GM18909 (cell line): ENCODE results near the gene COL19A1.
"Not testable (repeated sequence)": the region's sequence is repeated elsewhere in the genome, so short reads cannot be mapped to it uniquely, and the experiment has no call there.

Experiments
- ATAC-seq: cut with Tn5 transposase; IDR thresholded peaks from one replicate; pipeline ENCODE4 v1.9.1; 2021; ENCODE audit warnings: mild to moderate bottlenecking; ENCODE audit not compliant: unreplicated experiment, poor library complexity

The COL19A1 gene

DNA sequence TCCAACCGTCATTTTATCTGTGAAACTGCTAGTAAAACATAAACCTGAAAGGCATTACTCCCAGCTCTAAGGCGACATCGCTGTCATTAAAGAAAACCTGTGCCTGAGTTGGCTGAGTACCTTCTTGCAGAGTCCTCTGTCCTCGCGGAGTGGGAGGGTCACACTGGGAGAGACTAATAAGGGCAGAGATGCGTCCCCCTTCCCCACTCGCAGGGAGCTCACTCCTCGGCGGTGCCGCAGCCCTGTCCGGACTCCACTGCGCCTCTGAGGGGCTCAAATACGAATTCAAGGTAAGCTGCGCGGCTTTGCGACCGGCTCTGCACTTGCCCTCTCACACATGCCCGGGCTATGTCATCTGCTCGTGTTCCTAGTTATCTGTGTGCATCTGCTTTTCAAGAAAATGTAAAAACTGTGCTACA is at the start of gene COL19A1:
Gene COL19A1, plus strand, starts transcription at position 206 of the 419 bp plus-strand sequence. CDS start 13,012 bp downstream, outside the sequence.
- peak; percentile 66 for ATAC-seq

DNA sequence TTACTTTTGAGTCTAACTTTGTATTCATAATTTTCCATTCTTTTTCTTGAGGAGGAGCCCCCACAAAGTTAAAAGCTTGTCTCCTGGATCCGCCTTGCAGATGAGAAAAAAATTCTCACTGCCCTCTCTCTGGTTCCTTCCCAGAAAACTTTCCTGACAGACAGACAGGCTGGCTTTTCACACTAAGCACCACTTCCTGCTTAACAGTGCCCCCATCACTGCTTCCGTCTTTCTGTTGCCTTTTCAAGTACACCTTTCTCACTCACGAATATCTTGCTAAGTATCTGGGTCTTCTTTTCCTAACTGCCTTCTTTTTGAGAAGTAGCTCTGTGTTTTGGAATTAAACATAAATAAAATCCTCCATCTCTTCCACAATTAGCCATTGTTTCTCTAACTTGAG is 49.8 kb upstream of the COL19A1 start:
- ATAC-seq, result no peak

- no peak for ATAC-seq
Measured at GRCh38 chr6:69817358-69817757, 49.0 kb upstream of the COL19A1 start.

- no peak for ATAC-seq
Measured at GRCh38 chr6:69818223-69818930, 48.0 kb upstream of the COL19A1 start.

- no peak for ATAC-seq
Measured at GRCh38 chr6:69819138-69819537, 47.2 kb upstream of the COL19A1 start.

DNA sequence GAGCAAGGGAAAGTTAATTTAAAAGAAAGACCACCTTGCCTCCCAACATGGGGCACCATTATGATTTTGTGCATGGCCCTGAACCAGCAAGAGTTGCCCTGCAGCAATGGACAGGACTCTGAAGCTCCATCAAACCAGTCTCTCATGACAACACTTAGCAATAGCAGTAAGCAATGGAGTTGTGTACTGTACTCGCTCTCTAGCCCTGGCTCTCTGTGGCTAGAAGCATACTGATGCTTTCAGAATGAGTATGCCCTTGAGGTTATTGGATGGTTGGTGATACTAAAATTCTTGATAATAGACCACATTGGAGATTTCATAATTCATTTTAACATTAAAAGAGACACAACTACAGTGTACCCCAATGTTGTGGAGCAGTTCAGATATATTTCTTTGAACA is 46.3 kb upstream of the COL19A1 start:
- ATAC-seq, result peak; percentile 41

DNA sequence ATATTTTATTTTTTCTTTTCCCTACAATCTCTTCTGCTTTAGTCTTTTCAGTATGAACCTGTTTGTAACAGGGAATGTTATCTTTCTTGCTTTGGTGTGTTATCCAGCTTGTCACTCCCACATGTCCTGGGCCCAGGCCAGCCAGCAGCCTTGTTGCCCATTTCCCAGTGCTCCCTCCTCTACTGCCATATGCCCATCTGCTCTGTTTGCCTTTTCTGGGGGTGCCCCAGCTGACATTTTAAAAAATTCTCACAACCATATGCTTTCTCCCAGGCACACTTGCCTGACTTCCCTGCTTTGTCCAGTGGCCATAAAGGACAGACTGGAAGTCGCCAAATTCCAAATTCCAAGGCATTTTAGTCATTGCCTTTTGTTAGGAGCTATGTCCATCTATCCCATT is 45.9 kb upstream of the COL19A1 start:
- no peak for ATAC-seq

GRCh38 chr6:69824355-69824754 is 42.0 kb upstream of the COL19A1 start:
- not testable (repeated sequence) for ATAC-seq

DNA sequence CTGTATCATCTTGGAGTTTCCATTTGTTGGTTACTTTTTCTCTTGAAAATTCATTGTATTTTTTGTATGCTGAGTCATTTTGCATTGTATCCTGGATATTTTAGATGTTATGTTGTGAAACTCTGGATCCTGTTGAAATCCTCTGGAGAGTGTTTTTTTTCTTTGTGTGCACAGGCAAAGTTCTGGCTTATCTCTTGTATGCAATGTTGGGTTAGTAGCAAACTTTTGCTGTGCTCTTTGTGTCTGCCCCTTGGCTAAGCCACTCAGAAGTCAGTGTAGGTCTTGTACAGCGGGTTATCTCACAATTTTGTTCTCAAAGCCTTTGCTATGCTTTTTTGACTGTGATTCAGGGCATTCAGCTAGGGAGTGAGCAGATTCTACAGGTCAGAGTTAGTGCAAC is 40.5 kb upstream of the COL19A1 start:
- no peak for ATAC-seq

DNA sequence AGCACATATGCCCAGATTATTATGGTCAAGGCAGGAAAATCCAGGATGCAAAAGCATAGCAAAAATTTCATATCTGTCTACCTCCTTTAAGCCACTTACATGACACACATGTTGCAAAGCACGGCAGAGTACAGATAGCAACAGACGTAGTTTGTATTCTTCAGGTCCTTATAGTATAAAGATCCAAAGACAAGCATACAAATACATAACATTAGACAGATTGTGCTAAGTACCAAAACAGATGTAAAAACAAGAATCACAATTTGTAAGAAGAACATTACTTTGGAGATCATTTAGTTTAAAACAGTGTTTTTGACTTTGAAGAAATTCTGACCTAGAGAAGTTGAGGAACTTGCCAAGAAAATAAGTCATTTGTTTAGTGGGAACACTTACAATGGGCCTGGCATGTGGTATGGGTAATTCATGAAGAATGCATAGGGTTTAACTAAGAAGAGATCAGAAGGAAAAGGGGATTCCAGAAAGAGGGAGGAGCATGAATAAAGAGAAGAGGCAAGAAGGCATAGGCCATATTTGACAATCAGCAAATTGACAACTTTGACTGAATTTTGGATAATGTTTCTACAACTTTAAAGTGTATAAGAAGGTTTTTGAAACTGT is 39.0 kb upstream of the COL19A1 start:
- no peak for ATAC-seq

GRCh38 chr6:69832558-69832957 is 33.8 kb upstream of the COL19A1 start:
- no peak for ATAC-seq

GRCh38 chr6:69835414-69836179 is 30.8 kb upstream of the COL19A1 start:
- ATAC-seq, result peak; percentile 81

DNA sequence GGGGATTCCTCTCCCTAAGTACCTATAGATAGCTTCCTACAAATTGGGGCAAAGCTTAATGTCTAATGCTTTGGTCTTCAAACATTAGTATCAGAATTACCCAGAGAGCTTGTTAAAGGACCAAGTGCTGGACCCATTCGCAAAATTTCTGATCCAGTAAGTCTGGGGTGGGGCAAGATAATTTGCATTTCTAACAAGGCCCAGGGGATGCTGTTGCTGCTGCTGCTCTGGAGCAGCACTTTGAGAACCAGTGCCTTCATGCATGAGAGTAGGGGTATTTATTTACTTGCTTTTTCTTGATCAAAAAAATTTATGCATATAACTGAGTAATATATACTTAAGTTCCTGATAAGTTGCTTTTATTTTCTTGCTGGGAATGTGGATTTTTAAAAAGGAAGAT is 24.5 kb upstream of the COL19A1 start:
- no peak for ATAC-seq

- no peak for ATAC-seq
Measured at GRCh38 chr6:69843189-69843588, 23.2 kb upstream of the COL19A1 start.

- ATAC-seq, result no peak
Measured at GRCh38 chr6:69846312-69846711, 20.0 kb upstream of the COL19A1 start.

- no peak for ATAC-seq
Measured at GRCh38 chr6:69846770-69847491, 19.4 kb upstream of the COL19A1 start.

DNA sequence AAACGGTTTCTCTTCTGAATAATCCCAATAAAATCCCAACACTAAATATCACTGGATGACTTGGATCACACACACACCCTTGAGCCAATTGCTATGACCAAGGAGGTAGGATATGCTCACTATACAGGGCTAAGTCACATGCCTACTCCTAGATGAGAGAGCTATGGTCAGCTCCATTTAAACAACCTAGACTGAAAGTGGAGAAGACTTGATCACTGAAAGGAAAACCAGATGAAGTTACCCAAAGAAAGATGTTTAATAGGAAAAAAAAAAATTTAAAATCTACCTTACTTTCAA is 18.9 kb upstream of the COL19A1 start:
- ATAC-seq, result no peak

GRCh38 chr6:69848552-69848951 is 17.8 kb upstream of the COL19A1 start:
- no peak for ATAC-seq

DNA sequence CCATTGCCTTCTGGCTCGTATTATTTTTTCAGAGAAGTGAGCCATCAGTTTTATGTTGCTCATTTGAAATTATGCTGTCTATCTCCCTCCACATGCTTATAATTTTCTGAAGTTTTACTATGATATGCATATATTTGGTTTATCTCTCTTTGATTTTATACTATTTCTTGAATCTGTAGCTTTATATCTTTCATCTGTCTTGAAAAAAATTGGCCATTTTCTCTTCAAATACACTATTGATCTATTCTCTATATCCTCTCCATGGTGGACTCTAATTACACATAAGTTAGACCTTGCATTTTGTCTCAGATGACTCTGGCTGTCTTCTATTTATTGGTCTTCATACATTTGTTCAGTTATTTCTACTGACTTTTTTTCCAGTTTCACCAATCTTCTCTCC is 13.7 kb upstream of the COL19A1 start:
- no peak for ATAC-seq

DNA sequence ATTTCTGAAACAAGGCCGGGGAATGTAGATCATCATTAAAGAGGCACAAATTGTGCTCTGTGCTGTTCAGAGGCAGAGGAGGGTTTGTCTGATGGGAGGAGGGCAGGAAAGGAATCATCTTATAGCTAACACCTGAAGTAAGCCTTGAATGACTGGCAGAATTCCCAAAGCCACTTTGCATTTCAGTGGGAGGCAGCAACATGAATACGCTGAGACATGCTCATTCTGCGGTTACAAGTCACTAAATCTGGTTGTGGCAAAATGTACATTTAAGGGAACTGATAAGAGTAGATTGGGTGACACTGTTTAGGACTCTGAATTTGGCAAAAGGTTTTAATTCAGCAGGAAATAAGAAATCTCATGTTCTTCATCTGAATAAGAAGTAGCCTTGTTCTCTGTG is 4.4 kb upstream of the COL19A1 start:
- no peak for ATAC-seq

DNA sequence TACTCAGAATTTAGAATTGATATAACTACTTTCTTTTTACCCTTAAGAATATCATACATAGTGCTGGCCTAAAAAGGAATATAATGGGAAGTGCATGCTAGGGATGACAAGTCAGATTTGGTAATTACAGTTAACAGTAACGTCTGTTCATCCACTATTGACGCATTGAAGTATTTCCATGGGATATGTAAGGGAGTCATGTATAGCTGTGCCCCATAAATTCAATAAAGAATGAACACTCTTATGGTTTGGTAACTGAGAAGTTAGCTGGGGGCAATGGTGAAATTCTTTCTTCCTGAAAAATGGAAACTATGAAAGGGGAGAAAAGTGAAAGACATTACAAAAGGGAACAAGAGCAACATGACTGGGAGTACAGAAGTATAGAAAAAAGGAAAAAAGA is 2.6 kb upstream of the COL19A1 start:
- ATAC-seq, result no peak
